Measurements from ENCODE around the gene LRP1-AS.

Gene LRP1-AS

GRCh38 chr12:57158665-57159064, 11.2 kb upstream of the LRP1-AS start:
- DNase-seq = no peak

- no peak for DNase-seq
These were observed 10.8 kb upstream of the LRP1-AS start for GRCh38 chr12:57158186-57158585.

GRCh38 chr12:57157588-57158173, 10.3 kb upstream of the LRP1-AS start:
- DNase-seq = no peak

GRCh38 chr12:57156701-57157403, 9.4 kb upstream of the LRP1-AS start:
- no peak for DNase-seq

GRCh38 chr12:57154804-57155434, 7.5 kb upstream of the LRP1-AS start:
- DNase-seq = no peak

- DNase-seq = no peak
These were observed 6.7 kb upstream of the LRP1-AS start for GRCh38 chr12:57154076-57154475.

- DNase-seq = no peak
These were observed 6.1 kb upstream of the LRP1-AS start for GRCh38 chr12:57153415-57153997.

- DNase-seq = no peak
These were observed 5.2 kb upstream of the LRP1-AS start for GRCh38 chr12:57152639-57153038.

GRCh38 chr12:57151741-57152630, 4.6 kb upstream of the LRP1-AS start:
- DNase-seq = no peak

- no peak for DNase-seq
These were observed 3.1 kb upstream of the LRP1-AS start for GRCh38 chr12:57150400-57151000.

- no peak for DNase-seq
These were observed 2.0 kb upstream of the LRP1-AS start for GRCh38 chr12:57149245-57149900.

- DNase-seq = no peak
These were observed 1.2 kb upstream of the LRP1-AS start for GRCh38 chr12:57148469-57149244.

- DNase-seq = no peak
These were observed 1.3 kb downstream of the LRP1-AS start for GRCh38 chr12:57146092-57146491.

- DNase-seq = no peak
These were observed 1.9 kb downstream of the LRP1-AS start for GRCh38 chr12:57145460-57146059.

GRCh38 chr12:57143454-57143853, 4.0 kb downstream of the LRP1-AS start:
- no peak for DNase-seq

GRCh38 chr12:57142727-57143126, 4.7 kb downstream of the LRP1-AS start:
- DNase-seq = no peak

GRCh38 chr12:57142121-57142520, 5.3 kb downstream of the LRP1-AS start:
- DNase-seq = no peak

- no peak for DNase-seq
These were observed 6.2 kb downstream of the LRP1-AS start for GRCh38 chr12:57141249-57141648.

GRCh38 chr12:57139796-57140649, 7.4 kb downstream of the LRP1-AS start:
- no peak for DNase-seq
